GM18526 (cell line): ENCODE data around the gene CLDN25.

ENCODE experiments used
- POLR2A ChIP-seq: IDR thresholded peaks from 3 replicates; pipeline ENCODE4 v1.6.1; 2011; ENCODE audit not compliant: insufficient read length; ENCODE audit errors: extremely low read depth

Gene CLDN25

GRCh38 chr11:113789675-113790320 lies 10.2 kb downstream of the CLDN25 start:
- TF ChIP-seq POLR2A: no peak

DNA sequence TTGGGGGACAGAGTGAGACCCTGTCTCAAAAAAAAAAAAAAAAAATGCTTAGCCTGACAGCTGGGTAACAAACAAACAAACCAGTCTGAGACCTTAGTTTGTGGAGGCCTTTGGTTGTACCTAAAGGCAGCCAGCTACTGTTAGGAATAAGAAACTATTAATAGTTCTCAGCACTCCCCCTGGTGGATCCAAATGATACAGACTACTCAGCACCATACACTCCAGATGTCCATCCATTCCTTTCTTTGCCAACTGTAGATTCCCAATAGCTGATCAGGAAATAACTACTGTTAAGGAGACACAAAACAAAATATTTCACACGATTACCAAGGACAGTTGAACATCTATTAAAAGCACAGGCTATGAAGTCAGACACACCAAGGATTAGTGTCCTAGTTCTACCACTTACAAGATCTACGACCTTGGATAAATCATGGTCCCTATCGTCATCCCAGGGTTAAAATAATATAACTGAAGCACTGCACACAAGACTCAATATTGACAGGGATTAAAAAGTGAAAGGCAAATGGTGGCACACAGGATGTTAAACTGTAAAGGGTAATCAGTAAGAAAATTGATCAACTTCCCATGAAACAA lies 17.2 kb downstream of the CLDN25 start:
- TF ChIP-seq POLR2A: no peak

DNA sequence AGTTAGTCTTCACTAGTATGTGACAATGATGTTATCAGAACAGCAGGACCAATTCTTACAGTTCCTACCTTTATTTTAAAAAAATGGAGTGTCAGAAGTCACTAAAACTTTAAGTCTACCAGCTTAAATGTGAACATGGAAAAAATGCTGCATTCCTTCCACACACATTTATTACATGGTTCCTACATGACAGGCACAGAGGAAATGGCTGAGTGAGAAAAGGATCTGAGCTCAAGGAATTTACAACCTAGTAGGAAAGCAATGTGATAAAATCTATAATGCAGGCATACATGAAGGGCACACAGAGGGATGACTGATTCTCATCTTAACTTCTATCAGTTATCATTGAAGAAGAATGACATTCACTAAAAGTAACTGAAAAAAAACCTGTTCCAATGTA lies 23.0 kb downstream of the CLDN25 start:
- no peak for TF ChIP-seq POLR2A

DNA sequence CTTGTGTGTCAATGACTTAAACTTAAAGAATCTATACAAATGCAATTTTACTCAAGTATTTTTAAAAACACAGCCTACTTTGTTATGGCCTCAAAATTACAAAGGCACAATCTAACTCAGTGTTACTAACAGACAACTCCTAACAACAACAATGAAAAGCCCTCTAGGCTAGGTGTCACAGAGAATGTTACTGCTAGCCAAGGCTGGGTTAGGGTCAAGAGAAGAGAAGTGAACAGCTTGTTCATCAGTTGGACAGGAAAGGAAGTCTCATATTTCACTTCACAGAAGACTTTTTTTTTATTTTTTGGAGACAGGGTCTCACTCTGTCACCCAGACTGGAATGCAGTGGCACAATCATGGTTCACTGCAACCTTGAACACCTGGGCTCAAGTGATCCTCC lies 26.0 kb downstream of the CLDN25 start:
- TF ChIP-seq POLR2A: no peak

- no peak for TF ChIP-seq POLR2A
These were observed 26.8 kb downstream of the CLDN25 start for GRCh38 chr11:113806406-113806805.

GRCh38 chr11:113808931-113809330 lies 29.3 kb downstream of the CLDN25 start:
- no peak for TF ChIP-seq POLR2A

- no peak for TF ChIP-seq POLR2A
These were observed 34.6 kb downstream of the CLDN25 start for GRCh38 chr11:113814181-113814580.

DNA sequence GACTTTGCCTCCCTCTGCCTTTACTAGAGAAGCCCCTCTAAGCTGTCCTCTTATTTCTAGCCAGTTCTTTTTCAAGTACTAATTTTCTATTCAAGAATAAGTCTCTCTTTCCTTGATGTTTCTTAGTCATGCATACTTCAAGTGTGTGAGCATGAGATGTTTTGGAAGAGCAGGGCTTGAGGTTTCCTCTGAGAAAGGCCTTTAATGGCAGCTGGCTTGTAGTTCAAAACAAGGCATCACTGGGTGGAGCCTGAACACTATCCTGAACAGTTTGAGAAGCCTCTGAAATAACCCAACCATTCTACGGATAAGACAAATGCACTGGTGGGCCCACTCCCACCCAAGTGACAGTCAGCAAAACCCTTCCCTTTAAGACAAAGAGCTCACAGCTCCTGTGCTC lies 37.6 kb downstream of the CLDN25 start:
- TF ChIP-seq POLR2A: no peak

- no peak for TF ChIP-seq POLR2A
These were observed 38.0 kb downstream of the CLDN25 start for GRCh38 chr11:113817626-113818025.

GRCh38 chr11:113818426-113818825 lies 38.8 kb downstream of the CLDN25 start:
- no peak for TF ChIP-seq POLR2A

DNA sequence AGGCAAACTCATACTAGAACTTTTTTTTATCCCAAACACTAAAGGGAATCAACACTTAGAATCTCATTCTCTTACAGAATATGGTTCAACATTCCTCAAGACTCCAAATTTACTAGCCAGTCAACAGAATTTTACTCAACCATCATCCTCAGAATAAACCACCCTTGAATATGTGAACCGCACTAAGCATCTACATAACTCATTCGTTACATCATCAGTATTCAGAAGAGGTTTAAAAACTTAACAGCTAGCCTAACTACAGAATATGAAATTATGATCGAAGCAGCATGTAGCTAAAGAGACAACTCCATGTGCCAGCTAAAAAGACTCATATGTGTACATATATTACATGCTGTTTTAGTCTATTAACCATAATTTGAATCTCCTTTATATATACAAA lies 47.9 kb downstream of the CLDN25 start:
- TF ChIP-seq POLR2A: no peak

DNA sequence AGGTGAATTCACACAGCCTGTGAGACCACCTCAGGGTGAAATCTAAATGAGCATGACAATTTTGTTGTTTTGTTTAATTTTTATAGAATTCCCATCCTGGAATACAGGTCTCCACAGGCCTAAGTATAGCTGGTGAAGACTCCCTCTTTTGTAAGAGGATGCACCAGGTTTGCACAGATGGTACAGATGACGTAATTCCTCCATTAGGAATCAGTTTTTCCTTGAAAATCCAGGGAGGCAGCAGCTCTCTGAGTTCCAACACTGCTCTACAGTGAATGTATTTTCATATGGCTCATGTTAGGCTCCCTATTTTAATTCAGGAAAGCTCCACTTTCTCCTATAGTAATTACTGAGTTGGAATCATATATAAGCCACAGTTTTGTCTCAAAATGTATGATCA lies 48.6 kb downstream of the CLDN25 start:
- TF ChIP-seq POLR2A: no peak

DNA sequence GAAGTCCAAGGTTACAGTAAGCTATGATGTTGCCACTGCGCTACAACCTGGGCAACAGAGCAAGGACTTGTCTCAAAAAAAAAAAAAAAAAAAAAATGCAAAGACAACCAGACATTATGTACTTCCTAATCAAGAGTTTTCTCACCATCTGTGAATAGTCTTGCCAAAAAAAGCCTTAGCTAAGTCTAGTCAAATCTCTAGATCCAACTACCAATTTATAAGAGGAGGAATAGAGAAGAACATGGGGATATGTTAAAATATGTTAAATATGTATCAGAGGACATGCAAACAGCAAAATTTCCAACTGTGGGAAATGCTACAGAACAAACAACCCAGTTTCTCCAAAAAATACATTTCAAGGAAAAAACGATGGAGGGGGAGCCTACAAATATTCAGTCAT lies 50.2 kb downstream of the CLDN25 start:
- no peak for TF ChIP-seq POLR2A
